ENCODE results near the gene FOXM1. TPM values are rescaled to one million over a fixed set of nuclear protein-coding genes. Genes with fewer than 3 reads are reported as not detected.

Gene FOXM1
- total RNA-seq, 4 donors from 2014 or later, result 1.4 to 6.5 (median 2.9) TPM

GRCh38 chr12:2820432-2820831 is 56.5 kb downstream of the FOXM1 start:
- intact Hi-C loops (cut with DNase I; ENCODE audit: low total_unique reads), result no loop called here
- no peak overlapping the region for H3K4me3 ChIP-seq (ENCODE audit: low read depth, poor library complexity, severe bottlenecking)
- 83 to 87% methylated on average over 7 to 9 of the region's 9 CpGs for WGBS, 2 donors
- no peak for DNase-seq (ENCODE audit: low spot score in 2 of 2)
- TF ChIP-seq POLR2A (IDR thresholded peaks at IDR 0.05) (no peak), CTCF (IDR thresholded peaks at IDR 0.05) (no peak)

GRCh38 chr12:2819810-2820209 is 57.2 kb downstream of the FOXM1 start:
- no peak overlapping the region for H3K4me3 ChIP-seq (ENCODE audit: low read depth, poor library complexity, severe bottlenecking)
- no peak for DNase-seq (ENCODE audit: low spot score in 2 of 2)
- intact Hi-C loops (cut with DNase I; ENCODE audit: low total_unique reads), result no loop called here
- 92 to 96% methylated on average over 15 of the region's 15 CpGs for WGBS, 2 donors
- TF ChIP-seq CTCF (IDR thresholded peaks at IDR 0.05) (no peak), POLR2A (IDR thresholded peaks at IDR 0.05) (no peak)

- intact Hi-C loops (cut with DNase I; ENCODE audit: low total_unique reads), result loop anchor here (5.0 kb wide), 1 partner anchor 981 kb away; no protein-coding TSS in a partner anchor
- TF ChIP-seq CTCF (IDR thresholded peaks at IDR 0.05) (no peak), POLR2A (IDR thresholded peaks at IDR 0.05) (no peak)
- 15% methylated on average over 10 of the region's 10 CpGs for WGBS, 2 donors
- peak overlapping the region; percentile 61 for H3K4me3 ChIP-seq (ENCODE audit: low read depth, poor library complexity, severe bottlenecking)
- DNase-seq (ENCODE audit: low spot score in 2 of 2), result peak in 1 of 2 donors; percentile 34
These were observed 63.5 kb downstream of the FOXM1 start for GRCh38 chr12:2813214-2814185.

- TF ChIP-seq POLR2A (IDR thresholded peaks at IDR 0.05) (no peak), CTCF (IDR thresholded peaks at IDR 0.05) (peak in 1 of 3 donors; percentile 43)
- intact Hi-C loops (cut with DNase I; ENCODE audit: low total_unique reads), result loop anchor here (5.0 kb wide), 1 partner anchor 980 kb away; no protein-coding TSS in a partner anchor
- peak within 1 kb of the TSS; percentile 61 for H3K4me3 ChIP-seq (ENCODE audit: low read depth, poor library complexity, severe bottlenecking)
- DNase-seq (ENCODE audit: low spot score in 2 of 2), result peak; percentile 99
- 0% methylated on average over 43 to 48 of the region's 48 CpGs for whole genome bisulfite sequencing, 2 donors
These were observed 64.4 kb downstream of the FOXM1 start, which contains the start of gene ITFG2 for GRCh38 chr12:2812290-2813213. ITFG2 (plus strand) TSS chr12:2812668; CDS start chr12:2812761, 93 bp downstream.

- TF ChIP-seq CTCF (IDR thresholded peaks at IDR 0.05), result no peak
- no peak for TF ChIP-seq POLR2A (IDR thresholded peaks at IDR 0.05)
- WGBS, 2 donors, result 55 to 62% methylated on average over 5 of the region's 5 CpGs
- H3K4me3 ChIP-seq (ENCODE audit: low read depth, poor library complexity, severe bottlenecking), result no peak overlapping the region
- intact Hi-C loops (cut with DNase I; ENCODE audit: low total_unique reads), result loop anchor here (5.0 kb wide), 1 partner anchor 980 kb away; no protein-coding TSS in a partner anchor
- no peak for DNase-seq (ENCODE audit: low spot score in 2 of 2)
These were observed 65.2 kb downstream of the FOXM1 start for GRCh38 chr12:2811801-2812200.
